HG02973 (cell line): Measurements from ENCODE around the gene SRP54.
"Not testable (repeated sequence)": the region's sequence is repeated elsewhere in the genome, so short reads cannot be mapped to it uniquely, and the experiment has no call there.

Experiments
- ATAC-seq: cut with Tn5 transposase; IDR thresholded peaks from one replicate; pipeline ENCODE4 v1.9.1; 2021; ENCODE audit warnings: moderate library complexity; ENCODE audit not compliant: unreplicated experiment

The SRP54 gene

DNA sequence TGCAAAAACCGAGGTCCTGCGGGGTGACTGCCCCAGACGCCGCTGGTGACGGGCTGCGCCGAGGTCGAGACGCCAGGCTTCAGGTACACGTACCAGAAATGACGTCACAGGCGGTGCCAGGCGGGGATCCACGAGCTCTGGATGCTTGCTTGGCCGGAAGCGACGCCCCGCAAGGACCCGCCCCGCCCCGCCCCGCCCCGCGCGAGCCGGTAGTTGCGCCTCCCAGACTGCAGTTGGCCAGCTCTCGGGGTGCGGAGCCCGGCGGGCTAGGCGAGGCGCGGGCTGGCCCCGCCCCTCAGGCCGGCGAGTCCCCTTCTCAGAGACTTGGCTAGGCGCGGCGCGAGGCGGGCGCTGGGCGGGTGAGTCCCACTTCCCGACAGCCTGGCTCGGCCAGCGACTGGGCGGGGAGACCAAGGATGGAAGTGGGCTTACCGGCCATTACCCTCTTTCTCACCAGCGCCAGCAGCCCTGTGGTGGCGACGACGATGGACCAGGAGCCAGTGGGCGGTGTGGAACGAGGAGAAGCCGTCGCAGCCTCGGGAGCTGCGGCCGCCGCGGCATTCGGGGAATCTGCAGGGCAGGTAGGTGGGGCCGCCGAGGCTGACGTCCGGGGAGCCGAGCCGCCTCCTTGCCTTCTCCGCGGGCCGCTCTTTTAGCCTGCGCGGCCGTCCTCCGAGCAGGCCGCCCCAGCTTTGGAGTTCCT, 63.4 kb downstream of the SRP54 start, which contains the start of gene FAM177A1:
TSS of gene FAM177A1 (plus strand) at position 225 of the 703 bp plus-strand sequence. CDS start at position 417, 192 bp downstream.
- peak; percentile 91 for ATAC-seq

DNA sequence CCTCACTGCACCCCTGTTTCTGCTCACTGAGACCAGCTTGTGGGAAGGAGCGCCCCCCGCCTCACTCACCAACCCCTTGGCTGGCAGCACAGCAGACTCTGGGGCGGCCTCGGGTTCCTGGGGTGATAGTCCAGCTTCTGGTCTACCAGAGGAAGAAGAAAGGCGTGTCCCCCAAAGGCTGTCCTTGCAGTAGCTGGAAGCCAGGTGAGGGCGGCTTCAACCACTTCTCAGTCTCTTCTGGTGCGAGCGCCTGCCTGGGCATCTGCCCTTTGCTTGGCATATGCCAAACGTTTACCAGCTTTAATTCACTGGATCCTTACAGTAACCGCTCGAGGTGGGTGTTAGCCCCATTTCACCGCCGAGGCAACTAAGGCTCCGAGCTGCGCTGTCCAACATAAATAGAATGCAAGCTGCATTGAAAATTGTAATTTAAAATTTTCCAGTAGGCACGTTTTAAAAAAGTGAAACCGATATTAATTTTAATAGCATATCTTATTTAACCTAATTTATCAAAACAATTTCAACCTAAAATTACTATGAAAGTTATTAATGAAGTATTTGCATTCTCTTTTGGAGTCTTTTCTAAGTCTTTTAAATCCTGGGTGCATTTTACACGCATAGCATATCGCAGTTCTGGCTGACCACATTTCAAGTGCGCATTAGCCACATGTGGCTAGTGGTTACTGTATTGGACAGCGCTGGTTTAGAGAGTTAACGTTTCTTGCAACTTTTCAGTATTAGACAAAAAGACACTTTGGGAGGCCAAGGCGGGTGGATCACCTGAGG, 64.2 kb downstream of the SRP54 start:
- ATAC-seq: peak; percentile 28

DNA sequence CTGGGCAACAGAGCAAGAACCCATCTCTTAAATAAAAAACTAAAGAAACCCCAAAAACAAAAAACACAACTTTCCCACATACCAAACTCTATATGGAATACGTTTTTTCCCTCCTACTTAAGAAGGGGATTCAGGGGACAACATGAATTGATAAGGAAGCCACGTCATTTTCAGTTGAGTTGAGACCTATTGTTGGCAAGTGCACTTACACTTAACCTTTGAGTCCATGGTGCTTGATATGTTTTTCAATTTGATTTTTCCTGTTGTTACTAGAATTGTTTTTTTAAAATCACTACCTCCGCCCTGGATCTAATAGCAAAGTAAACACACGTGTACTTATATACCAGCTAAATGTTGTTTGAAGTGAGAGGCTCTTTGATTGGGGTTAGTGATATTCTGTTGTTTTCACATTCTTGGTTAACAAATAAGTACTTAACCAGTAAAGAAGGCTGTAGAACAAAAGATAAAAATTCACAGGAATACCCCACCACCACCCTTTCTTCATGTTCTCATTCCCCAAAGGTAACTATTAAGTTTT, 65.3 kb downstream of the SRP54 start:
- no peak for ATAC-seq

GRCh38 chr14:35050652-35051051, 67.9 kb downstream of the SRP54 start:
- ATAC-seq: no peak

DNA sequence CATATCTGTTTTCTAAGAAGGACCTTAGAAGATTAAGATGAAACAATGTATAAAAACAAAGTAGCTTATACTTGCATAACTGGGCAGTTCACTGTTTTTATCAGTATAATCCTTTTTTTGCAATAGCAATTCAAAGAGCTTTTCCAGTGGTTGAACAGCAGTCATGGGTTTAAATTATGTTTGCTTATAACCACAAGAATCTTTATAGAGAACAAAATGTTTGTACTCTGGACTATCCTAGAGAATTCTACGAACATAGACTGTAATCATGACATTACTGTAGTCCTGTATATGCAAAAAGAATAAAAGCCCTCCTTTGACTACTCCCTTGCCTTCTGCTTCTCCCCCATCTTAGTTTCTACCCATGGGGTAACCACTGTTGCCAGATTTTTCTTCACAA, 69.0 kb downstream of the SRP54 start:
- no peak for ATAC-seq

- ATAC-seq: no peak
Observed at GRCh38 chr14:35052637-35053036, 69.8 kb downstream of the SRP54 start.

DNA sequence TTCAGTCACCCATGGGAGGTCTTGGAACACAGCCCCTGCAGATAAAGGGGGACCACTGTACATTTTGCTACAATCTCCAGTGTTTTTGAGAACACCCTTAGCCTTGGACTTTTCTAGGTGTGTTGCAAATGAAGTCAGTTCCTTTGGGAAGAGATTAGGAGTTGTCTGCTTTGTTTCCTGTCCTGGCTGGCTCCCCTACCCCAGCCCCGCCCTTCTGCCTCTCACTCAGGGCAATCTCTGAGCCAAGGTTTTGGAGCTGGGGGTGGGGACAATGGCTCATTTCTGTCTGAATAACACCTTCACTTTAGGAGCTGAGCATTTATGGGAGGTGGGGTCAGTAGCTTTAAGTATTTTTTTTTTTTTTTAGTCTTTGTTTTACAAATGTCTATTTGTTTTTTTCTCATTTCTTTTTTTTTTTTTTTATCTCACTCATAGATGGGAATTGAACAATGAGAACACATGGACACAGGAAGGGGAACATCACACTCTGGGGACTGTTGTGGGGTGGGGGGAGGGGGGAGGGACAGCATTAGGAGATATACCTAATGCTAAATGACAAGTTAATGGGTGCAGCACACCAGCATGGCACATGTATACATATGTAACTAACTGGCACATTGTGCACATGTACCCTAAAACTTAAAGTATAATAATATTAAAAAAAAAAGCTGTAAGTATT, 78.5 kb downstream of the SRP54 start:
- ATAC-seq: not testable (repeated sequence)

DNA sequence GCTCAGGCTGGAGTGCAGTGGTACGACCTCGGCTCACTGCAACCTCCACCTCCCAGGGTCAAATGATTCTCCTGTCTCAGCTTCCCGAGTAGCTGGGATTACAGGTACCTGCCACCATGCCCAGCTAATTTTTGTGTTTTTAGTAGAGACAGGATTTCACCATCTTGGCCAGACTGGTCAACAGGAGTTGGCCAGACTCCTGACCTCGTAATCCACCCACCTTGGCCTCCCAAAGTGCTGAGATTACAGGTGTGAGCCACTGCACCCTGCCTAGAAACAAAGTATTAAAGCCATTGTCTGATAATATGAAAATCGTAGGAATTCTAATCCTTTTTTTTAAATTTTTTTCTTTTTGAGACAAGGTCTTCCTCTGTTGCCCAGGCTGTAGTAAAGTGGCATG, 82.9 kb downstream of the SRP54 start:
- not testable (repeated sequence) for ATAC-seq

DNA sequence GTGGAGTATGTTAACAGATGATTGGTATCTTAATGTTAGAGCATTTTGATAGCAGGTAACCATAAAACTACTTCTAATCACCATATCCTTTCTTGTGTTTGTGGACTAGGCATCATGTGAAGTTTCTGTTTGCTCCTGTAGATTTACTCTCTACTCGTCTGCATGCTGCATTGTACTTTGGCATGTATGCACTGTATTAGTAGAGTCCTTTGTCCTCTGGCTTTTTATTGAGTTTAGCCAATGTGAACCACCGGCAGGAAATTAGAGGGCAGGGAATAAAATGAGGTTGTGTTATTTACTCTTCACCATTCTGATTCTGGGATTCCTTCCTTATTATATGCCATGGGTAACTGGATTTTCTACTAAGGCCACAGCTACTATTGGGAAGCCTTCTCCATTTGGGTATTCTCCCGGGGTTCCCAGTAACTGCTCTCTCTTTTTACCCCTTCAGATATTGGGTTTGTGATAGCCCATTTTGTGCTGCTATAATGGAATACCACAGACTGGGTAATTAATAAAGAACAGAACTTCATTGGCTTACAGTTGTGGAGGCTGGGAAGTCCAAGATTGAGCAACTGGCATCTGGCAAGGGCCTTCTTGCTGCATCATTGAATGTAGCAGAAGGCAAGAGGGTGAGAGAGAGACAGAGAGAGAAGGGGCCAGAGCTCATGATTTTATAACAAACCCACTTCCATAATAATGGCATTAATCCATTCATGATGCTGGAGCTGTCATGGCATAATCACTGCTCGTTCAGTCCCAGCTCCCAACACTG, 85.6 kb downstream of the SRP54 start:
- no peak for ATAC-seq

- ATAC-seq: no peak
Observed at GRCh38 chr14:35072226-35072625, 89.4 kb downstream of the SRP54 start.

DNA sequence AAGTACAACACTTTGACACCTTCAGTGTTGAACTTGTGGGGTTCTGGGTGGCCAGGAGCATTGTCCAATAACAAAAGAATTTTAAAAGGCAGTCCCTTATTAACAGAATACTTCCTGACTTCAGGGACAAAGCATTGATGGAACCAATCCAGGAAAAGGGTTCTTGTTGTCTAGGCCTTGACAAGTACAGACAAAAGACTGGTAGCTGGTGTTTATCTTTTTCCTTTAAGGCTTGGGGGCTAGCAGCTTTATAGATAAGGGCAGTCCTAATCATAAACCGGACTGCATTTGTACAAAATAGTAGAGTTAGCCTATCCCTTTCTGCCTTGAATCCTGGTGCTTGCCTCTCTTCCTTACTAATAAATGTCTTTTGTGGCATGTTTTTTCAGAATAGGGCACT, 90.7 kb downstream of the SRP54 start:
- no peak for ATAC-seq

GRCh38 chr14:35078082-35078481, 95.3 kb downstream of the SRP54 start:
- no peak for ATAC-seq
